Measurements from ENCODE around the gene PERCC1. TPM values are rescaled to one million over a fixed set of nuclear protein-coding genes. Genes with fewer than 3 reads are reported as not detected.

PERCC1 gene
- total and polyA plus RNA-seq, 5 donors from 2014 or later = not detected

DNA sequence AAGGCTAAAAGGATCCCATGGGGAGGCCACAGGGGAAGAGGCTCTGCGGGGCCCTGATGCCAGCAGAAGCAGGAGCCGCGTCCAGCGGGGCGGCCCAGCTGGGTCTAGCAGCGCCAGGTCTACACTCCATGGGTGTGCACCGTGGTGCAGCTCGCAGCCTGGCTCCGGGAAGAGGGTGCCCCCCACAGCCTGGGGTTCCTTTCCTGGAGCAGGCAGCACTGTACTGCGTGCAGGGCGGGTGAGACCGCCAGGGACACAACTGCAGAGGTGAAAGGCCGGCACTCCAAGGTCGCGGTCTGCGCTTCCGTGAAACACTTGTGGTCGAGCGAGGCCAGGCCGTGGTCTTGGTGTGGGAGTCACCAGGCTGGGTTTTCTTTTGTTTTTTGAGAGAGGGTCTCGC lies 20.0 kb downstream of the PERCC1 start:
- Histone ChIP-seq H3K4me1 (ENCODE audit: control insufficient read depth, insufficient read depth, low read length, poor library complexity, severe bottlenecking) (no peaks in the 10 kb centered on the region), H3K27ac (ENCODE audit: insufficient read depth, low read length, poor library complexity, severe bottlenecking) (no peak overlapping the region), H3K27me3 (ENCODE audit: control insufficient read depth, insufficient read depth, low read length) (no peaks in the 10 kb centered on the region), H3K9me3 (ENCODE audit: control insufficient read depth in 2 of 2, low read length in 2 of 2) (no peaks in the 10 kb centered on the region), H3K4me3 (ENCODE audit: low read depth, low read length) (no peak overlapping the region), H3K36me3 (ENCODE audit: control insufficient read depth, insufficient read depth, low read length) (peaks cover 21% of the 10 kb centered on the region)
- H3K27ac Mint-ChIP-seq = no peak overlapping the region
- no peaks in the 10 kb centered on the region for H3K9me3 Mint-ChIP-seq
- ATAC-seq (ENCODE audit: low read depth in 2 of 2) (no peak), DNase-seq (no peak)
- no peaks in the 10 kb centered on the region for H3K27me3 Mint-ChIP-seq
- no peak overlapping the region for H3K4me3 Mint-ChIP-seq
- H3K36me3 Mint-ChIP-seq = peaks cover 16% of the 10 kb centered on the region
- H3K4me1 Mint-ChIP-seq = peaks cover 0 to 3% (median 0%) of the 10 kb centered on the region in 4 donors

GRCh38 chr16:1451702-1452392 lies 21.0 kb downstream of the PERCC1 start:
- H3K4me3 ChIP-seq (ENCODE audit: low read depth, low read length) = no peak overlapping the region
- no peak for DNase-seq
- no peak overlapping the region for H3K27ac ChIP-seq (ENCODE audit: insufficient read depth, low read length, poor library complexity, severe bottlenecking)
- ATAC-seq (ENCODE audit: low read depth in 2 of 2) = no peak
- peaks cover 0 to 3% (median 0%) of the 10 kb centered on the region in 4 donors for H3K4me1 Mint-ChIP-seq
- no peaks in the 10 kb centered on the region for H3K27me3 Mint-ChIP-seq
- no peaks in the 10 kb centered on the region for H3K27me3 ChIP-seq (ENCODE audit: control insufficient read depth, insufficient read depth, low read length)
- no peaks in the 10 kb centered on the region for H3K9me3 ChIP-seq (ENCODE audit: control insufficient read depth in 2 of 2, low read length in 2 of 2)
- no peaks in the 10 kb centered on the region for H3K9me3 Mint-ChIP-seq
- peak overlapping the region in 1 of 3 donors; percentile 32 for H3K27ac Mint-ChIP-seq
- peaks cover 26% of the 10 kb centered on the region for H3K36me3 ChIP-seq (ENCODE audit: control insufficient read depth, insufficient read depth, low read length)
- no peaks in the 10 kb centered on the region for H3K4me1 ChIP-seq (ENCODE audit: control insufficient read depth, insufficient read depth, low read length, poor library complexity, severe bottlenecking)
- H3K36me3 Mint-ChIP-seq = peaks cover 16% of the 10 kb centered on the region
- H3K4me3 Mint-ChIP-seq = no peak overlapping the region

GRCh38 chr16:1452530-1452929 lies 21.7 kb downstream of the PERCC1 start:
- DNase-seq (no peak), ATAC-seq (ENCODE audit: low read depth in 2 of 2) (no peak)
- H3K4me3 ChIP-seq (ENCODE audit: low read depth, low read length) = no peak overlapping the region
- no peaks in the 10 kb centered on the region for H3K9me3 Mint-ChIP-seq
- no peak overlapping the region for H3K27ac Mint-ChIP-seq
- peaks cover 0 to 3% (median 0%) of the 10 kb centered on the region in 4 donors for H3K4me1 Mint-ChIP-seq
- peaks cover 16% of the 10 kb centered on the region for H3K36me3 Mint-ChIP-seq
- no peaks in the 10 kb centered on the region for H3K9me3 ChIP-seq (ENCODE audit: control insufficient read depth in 2 of 2, low read length in 2 of 2)
- H3K36me3 ChIP-seq (ENCODE audit: control insufficient read depth, insufficient read depth, low read length) = peaks cover 26% of the 10 kb centered on the region
- H3K4me1 ChIP-seq (ENCODE audit: control insufficient read depth, insufficient read depth, low read length, poor library complexity, severe bottlenecking) = no peaks in the 10 kb centered on the region
- H3K27me3 Mint-ChIP-seq = no peaks in the 10 kb centered on the region
- no peak overlapping the region for H3K4me3 Mint-ChIP-seq
- H3K27me3 ChIP-seq (ENCODE audit: control insufficient read depth, insufficient read depth, low read length) = no peaks in the 10 kb centered on the region
- H3K27ac ChIP-seq (ENCODE audit: insufficient read depth, low read length, poor library complexity, severe bottlenecking) = no peak overlapping the region

DNA sequence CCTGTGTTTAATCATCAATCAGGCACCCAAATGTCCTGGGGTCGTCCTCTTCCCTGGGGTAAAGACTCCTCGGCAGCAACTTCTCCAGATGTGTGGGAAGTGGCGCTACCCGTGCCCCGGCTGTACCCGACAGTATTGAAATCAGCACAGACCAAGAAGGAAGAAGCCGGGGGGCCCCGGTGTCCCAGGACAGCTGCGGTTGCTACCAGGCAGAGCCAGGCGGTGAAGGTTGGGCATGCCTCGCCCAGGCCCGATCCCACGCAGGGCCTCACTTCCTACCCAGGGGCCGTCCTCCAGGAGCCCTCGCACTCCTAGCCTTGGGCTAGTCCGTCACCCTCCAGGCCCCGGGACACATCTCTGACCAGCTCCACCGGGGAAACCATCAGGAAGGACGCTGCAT lies 22.4 kb downstream of the PERCC1 start:
- Histone ChIP-seq H3K9me3 (ENCODE audit: control insufficient read depth in 2 of 2, low read length in 2 of 2) (no peaks in the 10 kb centered on the region), H3K27me3 (ENCODE audit: control insufficient read depth, insufficient read depth, low read length) (no peaks in the 10 kb centered on the region), H3K36me3 (ENCODE audit: control insufficient read depth, insufficient read depth, low read length) (peaks cover 26% of the 10 kb centered on the region), H3K4me3 (ENCODE audit: low read depth, low read length) (no peak overlapping the region), H3K4me1 (ENCODE audit: control insufficient read depth, insufficient read depth, low read length, poor library complexity, severe bottlenecking) (no peaks in the 10 kb centered on the region), H3K27ac (ENCODE audit: insufficient read depth, low read length, poor library complexity, severe bottlenecking) (no peak overlapping the region)
- DNase-seq (no peak), ATAC-seq (ENCODE audit: low read depth in 2 of 2) (no peak)
- peaks cover 0 to 3% (median 0%) of the 10 kb centered on the region in 4 donors for H3K4me1 Mint-ChIP-seq
- H3K36me3 Mint-ChIP-seq = peaks cover 16% of the 10 kb centered on the region
- H3K27me3 Mint-ChIP-seq = no peaks in the 10 kb centered on the region
- H3K4me3 Mint-ChIP-seq = no peak overlapping the region
- no peaks in the 10 kb centered on the region for H3K9me3 Mint-ChIP-seq
- no peak overlapping the region for H3K27ac Mint-ChIP-seq

DNA sequence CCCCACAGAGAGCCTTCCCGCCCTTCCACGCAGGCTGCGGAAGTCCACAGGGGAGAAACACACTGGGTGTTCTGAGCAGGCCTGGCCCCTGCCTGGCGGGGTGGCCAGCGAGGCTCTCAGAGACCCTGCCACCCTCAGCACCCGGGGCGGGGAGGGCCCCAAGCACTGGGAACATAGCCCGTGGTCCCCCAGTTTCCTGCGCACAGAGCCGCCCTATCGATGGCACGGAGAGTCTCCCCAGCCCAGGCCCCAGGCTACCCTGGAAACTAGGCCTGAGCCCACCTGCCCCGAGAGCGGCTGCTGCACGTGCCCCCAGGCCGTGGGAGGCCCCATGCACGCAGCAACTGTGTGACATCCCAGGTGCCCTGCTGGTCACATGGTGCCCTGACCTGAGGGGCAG lies 23.7 kb downstream of the PERCC1 start:
- no peak overlapping the region for H3K4me3 ChIP-seq (ENCODE audit: low read depth, low read length)
- peaks cover 16% of the 10 kb centered on the region for H3K36me3 Mint-ChIP-seq
- H3K27me3 Mint-ChIP-seq = no peaks in the 10 kb centered on the region
- no peak overlapping the region for H3K4me3 Mint-ChIP-seq
- H3K27me3 ChIP-seq (ENCODE audit: control insufficient read depth, insufficient read depth, low read length) = no peaks in the 10 kb centered on the region
- ATAC-seq (ENCODE audit: low read depth in 2 of 2) = no peak
- H3K27ac Mint-ChIP-seq = no peak overlapping the region
- peaks cover 0 to 3% (median 0%) of the 10 kb centered on the region in 4 donors for H3K4me1 Mint-ChIP-seq
- H3K36me3 ChIP-seq (ENCODE audit: control insufficient read depth, insufficient read depth, low read length) = peaks cover 25% of the 10 kb centered on the region
- H3K27ac ChIP-seq (ENCODE audit: insufficient read depth, low read length, poor library complexity, severe bottlenecking) = no peak overlapping the region
- no peak for DNase-seq
- H3K9me3 ChIP-seq (ENCODE audit: control insufficient read depth in 2 of 2, low read length in 2 of 2) = no peaks in the 10 kb centered on the region
- H3K4me1 ChIP-seq (ENCODE audit: control insufficient read depth, insufficient read depth, low read length, poor library complexity, severe bottlenecking) = no peaks in the 10 kb centered on the region
- no peaks in the 10 kb centered on the region for H3K9me3 Mint-ChIP-seq

DNA sequence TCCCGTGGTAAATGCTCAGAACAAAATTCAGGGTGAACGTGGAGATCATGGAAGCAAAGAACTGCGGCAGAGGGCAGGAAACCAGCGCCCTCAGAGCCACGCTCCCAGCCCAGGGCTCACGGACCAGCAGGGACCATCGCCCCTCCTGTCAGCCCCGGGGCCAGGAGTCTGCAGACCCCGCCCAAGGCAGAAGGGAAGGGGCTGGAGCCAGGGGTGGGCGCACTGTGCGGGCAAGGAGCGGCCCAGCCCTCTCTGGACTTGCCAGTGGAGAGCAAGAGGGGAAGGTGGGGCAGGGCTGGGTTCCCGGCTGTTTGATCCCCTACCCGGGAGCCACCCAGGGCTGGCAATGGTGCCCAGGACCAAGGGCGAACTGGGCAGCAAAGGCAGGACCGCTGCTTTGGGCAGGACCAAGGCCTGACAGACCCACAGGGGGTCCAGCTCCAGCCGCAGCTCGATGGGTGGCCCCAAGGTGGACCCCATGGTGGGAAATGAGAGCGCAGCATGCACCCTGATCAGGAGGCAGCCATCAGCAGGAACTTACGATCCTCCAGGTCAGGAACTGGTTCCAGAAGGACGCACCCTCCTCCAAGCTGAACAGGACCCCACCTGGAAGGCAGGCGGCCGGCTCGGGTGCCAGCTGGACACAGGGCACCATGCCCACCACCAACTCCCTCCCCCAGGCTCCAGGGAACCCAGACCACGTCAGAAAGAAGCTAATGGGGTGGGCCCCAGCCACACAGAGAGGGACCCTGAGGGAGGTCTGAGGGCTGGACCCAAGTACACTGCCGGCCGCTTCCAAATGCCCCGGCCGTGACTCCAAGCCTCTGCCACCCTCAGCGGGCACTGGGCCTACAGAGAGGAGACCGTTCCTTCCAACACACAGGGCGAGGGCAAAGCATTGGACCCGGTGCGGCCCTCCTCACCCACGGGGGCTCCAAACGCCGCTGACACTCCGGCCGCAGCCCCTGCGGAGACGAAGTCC lies 24.6 kb downstream of the PERCC1 start:
- H3K9me3 ChIP-seq (ENCODE audit: control insufficient read depth in 2 of 2, low read length in 2 of 2) = no peaks in the 10 kb centered on the region
- H3K36me3 ChIP-seq (ENCODE audit: control insufficient read depth, insufficient read depth, low read length) = peaks cover 25% of the 10 kb centered on the region
- H3K4me1 ChIP-seq (ENCODE audit: control insufficient read depth, insufficient read depth, low read length, poor library complexity, severe bottlenecking) = no peaks in the 10 kb centered on the region
- H3K27ac ChIP-seq (ENCODE audit: insufficient read depth, low read length, poor library complexity, severe bottlenecking) = no peak overlapping the region
- no peak overlapping the region for H3K4me3 ChIP-seq (ENCODE audit: low read depth, low read length)
- H3K36me3 Mint-ChIP-seq = peaks cover 16% of the 10 kb centered on the region
- no peak overlapping the region for H3K27ac Mint-ChIP-seq
- H3K4me3 Mint-ChIP-seq = no peak overlapping the region
- H3K4me1 Mint-ChIP-seq = peaks cover 0 to 3% (median 0%) of the 10 kb centered on the region in 4 donors
- ATAC-seq (ENCODE audit: low read depth in 2 of 2) (no peak), DNase-seq (no peak)
- peaks cover 0 to 1% (median 0%) of the 10 kb centered on the region in 7 donors for H3K9me3 Mint-ChIP-seq
- no peaks in the 10 kb centered on the region for H3K27me3 ChIP-seq (ENCODE audit: control insufficient read depth, insufficient read depth, low read length)
- no peaks in the 10 kb centered on the region for H3K27me3 Mint-ChIP-seq

DNA sequence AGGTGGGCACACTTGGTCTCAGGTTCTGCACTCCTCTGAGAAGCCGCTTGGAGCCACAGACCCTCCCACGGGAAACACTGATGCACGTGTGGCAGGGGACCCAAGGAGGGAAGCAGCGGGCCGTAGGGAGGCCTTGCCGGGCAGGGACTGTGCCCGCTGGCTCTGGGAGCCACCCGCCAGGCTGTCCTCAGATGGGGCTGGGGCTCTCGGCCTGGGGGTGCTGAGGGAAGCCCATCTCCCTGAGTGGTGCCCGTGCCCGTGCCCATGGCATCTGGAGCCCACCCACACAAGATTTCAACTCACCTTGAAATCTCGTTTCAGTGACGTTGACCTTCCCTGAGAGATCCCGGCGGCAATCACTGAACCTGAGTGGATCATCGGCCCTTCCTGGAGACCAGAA lies 26.1 kb downstream of the PERCC1 start:
- no peak for ATAC-seq (ENCODE audit: low read depth in 2 of 2)
- Mint-ChIP-seq H3K4me3 (no peak overlapping the region), H3K27ac (no peak overlapping the region), H3K27me3 (no peaks in the 10 kb centered on the region), H3K4me1 (peaks cover 0 to 3% (median 0%) of the 10 kb centered on the region in 4 donors), H3K9me3 (peaks cover 0 to 1% (median 0%) of the 10 kb centered on the region in 7 donors), H3K36me3 (peaks cover 12% of the 10 kb centered on the region)
- Histone ChIP-seq H3K27me3 (ENCODE audit: control insufficient read depth, insufficient read depth, low read length) (no peaks in the 10 kb centered on the region), H3K4me1 (ENCODE audit: control insufficient read depth, insufficient read depth, low read length, poor library complexity, severe bottlenecking) (no peaks in the 10 kb centered on the region), H3K9me3 (ENCODE audit: control insufficient read depth in 2 of 2, low read length in 2 of 2) (no peaks in the 10 kb centered on the region), H3K27ac (ENCODE audit: insufficient read depth, low read length, poor library complexity, severe bottlenecking) (no peak overlapping the region), H3K36me3 (ENCODE audit: control insufficient read depth, insufficient read depth, low read length) (peaks cover 25% of the 10 kb centered on the region), H3K4me3 (ENCODE audit: low read depth, low read length) (no peak overlapping the region)
- no peak for DNase-seq
